T-cell (primary cell): ENCODE measurements around the gene ZNF554. TPM values are rescaled to one million over a fixed set of nuclear protein-coding genes. Genes with fewer than 3 reads are reported as not detected.

Experiments used
- ATAC-seq, 4 experiments: fragments of 200-7000 bp in 3 of 4; fragments of 150-1000 bp in 1 of 4; cut with Tn5 transposase; replicated peaks in 1 of 4; 1 replicate in 3 of 4; 2 replicates in 1 of 4; pipeline ENCODE4 v1.10.0; 2021; ENCODE audit warnings: moderate library complexity in 3 of 4, mild to moderate bottlenecking in 2 of 4, moderate number of reproducible peaks in 1 of 4
- CTCF ChIA-PET, 2 donors: fragments of 300-600 bp; sonication (Branson Sonifier 250); formaldehyde crosslinking; loops; one replicate each; lab custom pipeline; 2022; ENCODE audit warnings: antibody characterized with exemption in 2 of 2; lab: Charles Lee
- POLR2A ChIA-PET, 2 donors: fragments of 300-600 bp; sonication (Branson Sonifier 250); formaldehyde crosslinking; loops; one replicate each; lab custom pipeline; 2022; ENCODE audit warnings: antibody characterized with exemption in 2 of 2; lab: Charles Lee
- DNase-seq, 35 experiments: peaks; one replicate each; pipeline versions ENCODE4 v3.0.0 to v3.0.0-alpha.2; 2013 to 2023
- H3K27ac ChIP-seq: one replicate; pipeline ENCODE4 v1.5.1; 2013; ENCODE audit warnings: low read length
- H3K27me3 ChIP-seq, 2 experiments: replicated peaks in 1 of 2; 1 replicate in 1 of 2; 2 replicates in 1 of 2; pipeline versions ENCODE4 v1.6.1 to v1.7.0; 2013; ENCODE audit warnings: low read length in 1 of 2, mixed read lengths in 1 of 2; ENCODE audit not compliant: control insufficient read depth in 2 of 2, insufficient read depth in 2 of 2; ENCODE audit errors: extremely low read depth in 1 of 2
- H3K36me3 ChIP-seq, 2 donors: 1 replicate in 1 of 2; 2 replicates in 1 of 2; pipeline versions ENCODE4 v1.6.1 to v1.7.0; 2013; ENCODE audit warnings: low read length in 1 of 2; ENCODE audit not compliant: control insufficient read depth in 2 of 2, insufficient read depth in 1 of 2; ENCODE audit errors: extremely low read depth in 1 of 2
- H3K4me1 ChIP-seq, 2 experiments: 1 replicate in 1 of 2; 2 replicates in 1 of 2; pipeline versions ENCODE4 v1.6.1 to v1.7.0; 2013; ENCODE audit warnings: low read length in 2 of 2, mixed read lengths in 1 of 2; ENCODE audit not compliant: insufficient read depth in 2 of 2, control insufficient read depth in 1 of 2; ENCODE audit errors: extremely low read depth in 1 of 2
- H3K4me3 ChIP-seq, 2 donors: 1 replicate in 1 of 2; 2 replicates in 1 of 2; pipeline versions ENCODE4 v1.5.1 to v1.7.0; 2013; ENCODE audit warnings: mild to moderate bottlenecking in 2 of 2, low read length in 1 of 2, moderate library complexity in 1 of 2; ENCODE audit not compliant: control insufficient read depth in 1 of 2; ENCODE audit errors: extremely low read depth in 1 of 2
- H3K9me3 ChIP-seq: 2 replicates; pipeline ENCODE4 v1.7.0; 2013
- H3K27ac Mint-ChIP-seq, 2 donors: one replicate each; pipeline ENCODE4 v1.8.0; 2020 to 2021; ENCODE audit warnings: mild to moderate bottlenecking in 2 of 2, mixed read lengths in 2 of 2
- H3K27me3 Mint-ChIP-seq, 2 donors: one replicate each; pipeline ENCODE4 v1.8.0; 2021 to 2022; ENCODE audit warnings: mixed read lengths in 2 of 2
- H3K36me3 Mint-ChIP-seq: one replicate; pipeline ENCODE4 v1.8.0; 2021; ENCODE audit warnings: mixed read lengths
- H3K4me1 Mint-ChIP-seq, 3 donors: one replicate each; pipeline ENCODE4 v1.8.0; 2020 to 2022; ENCODE audit warnings: mixed read lengths in 3 of 3, mild to moderate bottlenecking in 1 of 3
- H3K4me3 Mint-ChIP-seq, 3 donors: one replicate each; pipeline ENCODE4 v1.8.0; 2020 to 2022; ENCODE audit warnings: mild to moderate bottlenecking in 3 of 3, mixed read lengths in 3 of 3, moderate library complexity in 3 of 3
- H3K9me3 Mint-ChIP-seq, 3 donors: one replicate each; pipeline ENCODE4 v1.8.0; 2020 to 2022; ENCODE audit warnings: mixed read lengths in 3 of 3
- WGBS: methylation state at CpG from one replicate; pipeline ENCODE4 v1.1.5; 2013; ENCODE audit warnings: missing lambda C conversion rate; ENCODE audit not compliant: insufficient coverage; 5-methylcytosine and 5-hydroxymethylcytosine counted together
- total RNA-seq, 35 experiments: library from RNA in 6 of 35; stranded (reverse) in 6 of 35; fragments of 120-200 nt in 1 of 35; gene quantifications; one replicate each; pipeline versions ENCODE4 v1.2.1 to v1.2.4 and lab custom pipeline; 2013 to 2026

The ZNF554 gene
- total RNA-seq, 5 donors from 2014 or later (not counting 1 experiment from before 2014, with no cell fraction given) = 5.5 to 9.0 (median 7.5) TPM

DNA sequence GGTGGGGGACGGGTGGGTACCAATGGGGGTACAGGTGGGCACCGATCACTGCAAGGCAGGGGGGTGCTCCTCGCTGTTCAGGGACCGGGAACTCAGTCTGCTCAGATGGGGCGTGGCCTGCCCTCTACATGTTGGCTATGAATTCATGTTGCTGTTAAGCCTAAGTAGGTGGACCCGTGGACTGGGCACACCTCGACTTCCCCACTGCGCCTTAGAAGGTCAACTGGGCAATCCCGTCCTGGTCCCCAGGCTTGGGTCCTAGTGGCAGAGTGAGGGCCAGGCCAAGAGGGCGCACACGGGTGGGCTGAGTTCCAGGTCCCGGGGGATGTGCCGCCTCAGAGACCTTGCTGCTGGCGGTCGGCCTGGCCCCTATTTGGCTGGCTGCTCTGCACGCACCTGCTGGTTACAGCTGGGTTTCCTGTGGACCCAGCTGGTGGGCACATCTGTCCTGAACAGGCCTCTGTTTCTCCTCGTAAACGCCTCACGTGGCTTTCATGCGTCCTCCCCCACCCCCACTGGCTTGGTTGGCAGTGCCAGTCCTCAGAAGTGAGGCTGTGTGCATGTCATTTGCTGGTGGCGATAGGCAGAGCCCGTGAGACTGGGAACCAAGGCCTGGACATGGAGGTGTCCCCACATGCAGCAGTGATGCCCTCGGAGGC is 13.5 kb upstream of the ZNF554 start:
- no peak for ATAC-seq
- H3K27ac ChIP-seq = no peak overlapping the region
- H3K4me1 ChIP-seq = no peaks in the 10 kb centered on the region
- H3K27me3 ChIP-seq = no peaks in the 10 kb centered on the region
- POLR2A ChIA-PET = no interaction called here
- peaks cover 0 to 11% (median 0%) of the 10 kb centered on the region in 3 donors for H3K4me1 Mint-ChIP-seq
- no peaks in the 10 kb centered on the region for H3K9me3 ChIP-seq
- no peak overlapping the region for H3K4me3 ChIP-seq
- WGBS = 96% methylated on average over 14 of the region's 23 CpGs
- no peaks in the 10 kb centered on the region for H3K9me3 Mint-ChIP-seq
- no peak overlapping the region for H3K4me3 Mint-ChIP-seq
- H3K36me3 ChIP-seq = peaks cover 30 to 35% of the 10 kb centered on the region in 2 donors
- no peaks in the 10 kb centered on the region for H3K27me3 Mint-ChIP-seq
- no peak for DNase-seq
- CTCF ChIA-PET = no interaction called here
- H3K36me3 Mint-ChIP-seq = peaks cover 22% of the 10 kb centered on the region
- H3K27ac Mint-ChIP-seq = no peak overlapping the region

DNA sequence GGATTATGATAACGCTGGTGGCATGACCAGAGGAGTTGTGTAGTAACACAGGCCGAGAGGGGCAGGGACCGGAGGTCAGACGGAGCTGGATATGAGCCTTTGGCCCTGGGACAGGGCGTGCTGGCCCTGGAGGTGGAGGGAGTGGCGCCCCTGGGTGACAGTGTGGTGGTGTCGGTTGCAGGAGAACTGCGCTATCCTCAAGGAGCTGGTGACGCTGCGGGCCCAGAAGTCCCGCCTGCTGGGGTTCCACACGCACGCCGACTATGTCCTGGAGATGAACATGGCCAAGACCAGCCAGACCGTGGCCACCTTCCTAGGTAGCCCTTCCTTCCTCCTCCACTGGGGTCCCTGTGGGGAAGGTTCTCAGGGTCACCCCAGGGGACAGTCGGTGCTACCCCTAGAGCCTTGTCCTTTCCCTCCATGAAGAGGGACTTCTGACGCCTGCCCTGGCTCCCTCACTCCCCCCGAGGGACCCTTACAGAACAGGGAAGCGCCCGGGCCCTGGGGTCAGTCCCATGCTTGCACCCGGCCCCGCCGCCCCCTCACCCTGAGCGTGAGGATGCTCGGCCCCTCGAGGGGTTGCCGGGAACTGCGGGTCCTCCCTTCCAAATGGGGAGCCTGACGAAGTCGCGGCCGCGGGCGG is 12.8 kb upstream of the ZNF554 start:
- Histone ChIP-seq H3K9me3 (no peaks in the 10 kb centered on the region), H3K4me3 (no peak overlapping the region), H3K36me3 (peaks cover 29 to 33% of the 10 kb centered on the region in 2 donors), H3K27me3 (no peaks in the 10 kb centered on the region), H3K27ac (no peak overlapping the region), H3K4me1 (no peaks in the 10 kb centered on the region)
- ChIA-PET POLR2A (no interaction called here), CTCF (no interaction called here)
- Mint-ChIP-seq H3K36me3 (peaks cover 20% of the 10 kb centered on the region), H3K4me1 (peaks cover 0 to 11% (median 0%) of the 10 kb centered on the region in 3 donors), H3K27me3 (no peaks in the 10 kb centered on the region), H3K4me3 (no peak overlapping the region), H3K27ac (no peak overlapping the region), H3K9me3 (no peaks in the 10 kb centered on the region)
- 98% methylated on average over 31 of the region's 34 CpGs for WGBS
- no peak for DNase-seq
- no peak for ATAC-seq

DNA sequence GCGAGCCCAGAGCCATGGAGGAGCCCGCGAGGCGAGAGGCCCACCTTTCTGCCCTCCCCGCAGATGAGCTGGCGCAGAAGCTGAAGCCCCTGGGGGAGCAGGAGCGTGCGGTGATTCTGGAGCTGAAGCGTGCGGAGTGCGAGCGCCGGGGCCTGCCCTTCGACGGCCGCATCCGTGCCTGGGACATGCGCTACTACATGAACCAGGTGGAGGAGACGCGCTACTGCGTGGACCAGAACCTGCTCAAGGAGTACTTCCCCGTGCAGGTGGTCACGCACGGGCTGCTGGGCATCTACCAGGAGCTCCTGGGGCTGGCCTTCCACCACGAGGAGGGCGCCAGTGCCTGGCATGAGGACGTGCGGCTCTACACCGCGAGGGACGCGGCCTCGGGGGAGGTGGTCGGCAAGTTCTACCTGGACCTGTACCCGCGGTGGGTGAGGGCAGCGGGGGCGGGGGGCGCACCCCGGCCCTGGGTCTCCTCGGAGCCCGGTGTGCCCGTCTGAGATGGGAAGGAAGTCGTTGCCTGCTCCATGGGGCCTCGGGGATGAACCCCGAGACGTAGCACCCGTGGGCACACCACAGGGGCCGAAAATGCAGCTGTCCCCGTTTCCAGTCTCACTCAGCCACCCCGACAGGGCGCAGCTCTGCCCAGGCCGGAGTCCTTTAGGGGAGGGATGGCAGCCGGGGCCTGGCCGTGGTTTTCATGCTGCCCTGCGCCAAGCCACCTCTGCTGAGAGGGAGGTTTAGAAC is 12.1 kb upstream of the ZNF554 start:
- Mint-ChIP-seq H3K4me3 (no peak overlapping the region), H3K9me3 (no peaks in the 10 kb centered on the region), H3K27ac (no peak overlapping the region), H3K27me3 (no peaks in the 10 kb centered on the region), H3K4me1 (peaks cover 0 to 9% (median 0%) of the 10 kb centered on the region in 3 donors), H3K36me3 (peaks cover 18% of the 10 kb centered on the region)
- Histone ChIP-seq H3K4me1 (no peaks in the 10 kb centered on the region), H3K27ac (no peak overlapping the region), H3K9me3 (no peaks in the 10 kb centered on the region), H3K4me3 (no peak overlapping the region), H3K27me3 (no peaks in the 10 kb centered on the region), H3K36me3 (peaks cover 29 to 33% of the 10 kb centered on the region in 2 donors)
- DNase-seq (no peak), ATAC-seq (no peak)
- ChIA-PET POLR2A (no interaction called here), CTCF (no interaction called here)
- 98% methylated on average over 53 of the region's 56 CpGs for WGBS

DNA sequence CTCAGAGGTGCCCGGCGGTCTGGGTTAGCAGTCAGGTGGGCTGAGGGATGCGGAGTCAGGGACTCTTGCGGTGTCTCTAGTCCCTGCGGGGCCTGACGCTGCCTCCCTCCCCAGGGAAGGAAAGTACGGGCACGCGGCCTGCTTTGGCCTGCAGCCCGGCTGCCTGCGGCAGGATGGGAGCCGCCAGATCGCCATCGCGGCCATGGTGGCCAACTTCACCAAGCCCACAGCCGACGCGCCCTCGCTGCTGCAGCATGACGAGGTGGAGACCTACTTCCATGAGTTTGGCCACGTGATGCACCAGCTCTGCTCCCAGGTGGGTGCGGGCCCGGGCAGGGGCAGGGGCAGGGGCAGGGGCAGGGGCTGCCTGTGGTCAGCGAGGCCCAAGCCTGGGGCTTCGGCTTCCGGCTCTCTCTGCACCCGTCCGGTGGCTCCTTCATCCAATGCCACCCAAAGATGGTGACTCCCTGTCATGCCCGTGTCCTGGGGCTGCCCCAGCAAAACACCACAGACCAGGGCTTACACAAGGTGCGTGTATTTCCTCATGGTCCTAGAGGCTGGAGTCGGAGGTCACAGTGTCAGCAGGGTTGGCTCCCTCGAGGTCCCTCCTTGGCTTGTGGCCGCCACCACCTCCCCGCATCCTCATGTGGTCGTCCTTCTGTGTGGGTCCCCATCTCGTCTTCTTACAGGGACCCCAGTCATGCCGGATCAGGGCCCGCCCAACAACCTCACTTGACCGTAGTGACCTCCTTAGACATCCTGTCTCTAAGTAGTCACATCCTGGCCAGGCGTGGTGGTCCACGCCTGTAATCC is 11.3 kb upstream of the ZNF554 start:
- WGBS = 96% methylated on average over 39 of the region's 41 CpGs
- no peaks in the 10 kb centered on the region for H3K27me3 ChIP-seq
- Mint-ChIP-seq H3K27ac (no peak overlapping the region), H3K4me3 (no peak overlapping the region), H3K36me3 (peaks cover 15% of the 10 kb centered on the region), H3K27me3 (no peaks in the 10 kb centered on the region), H3K9me3 (no peaks in the 10 kb centered on the region), H3K4me1 (peaks cover 0 to 4% (median 0%) of the 10 kb centered on the region in 3 donors)
- DNase-seq = no peak
- no peak for ATAC-seq
- H3K4me3 ChIP-seq = no peak overlapping the region
- H3K27ac ChIP-seq = no peak overlapping the region
- no peaks in the 10 kb centered on the region for H3K9me3 ChIP-seq
- H3K36me3 ChIP-seq = peaks cover 29% of the 10 kb centered on the region in 2 donors
- CTCF ChIA-PET = no interaction called here
- H3K4me1 ChIP-seq = no peaks in the 10 kb centered on the region
- POLR2A ChIA-PET = no interaction called here

DNA sequence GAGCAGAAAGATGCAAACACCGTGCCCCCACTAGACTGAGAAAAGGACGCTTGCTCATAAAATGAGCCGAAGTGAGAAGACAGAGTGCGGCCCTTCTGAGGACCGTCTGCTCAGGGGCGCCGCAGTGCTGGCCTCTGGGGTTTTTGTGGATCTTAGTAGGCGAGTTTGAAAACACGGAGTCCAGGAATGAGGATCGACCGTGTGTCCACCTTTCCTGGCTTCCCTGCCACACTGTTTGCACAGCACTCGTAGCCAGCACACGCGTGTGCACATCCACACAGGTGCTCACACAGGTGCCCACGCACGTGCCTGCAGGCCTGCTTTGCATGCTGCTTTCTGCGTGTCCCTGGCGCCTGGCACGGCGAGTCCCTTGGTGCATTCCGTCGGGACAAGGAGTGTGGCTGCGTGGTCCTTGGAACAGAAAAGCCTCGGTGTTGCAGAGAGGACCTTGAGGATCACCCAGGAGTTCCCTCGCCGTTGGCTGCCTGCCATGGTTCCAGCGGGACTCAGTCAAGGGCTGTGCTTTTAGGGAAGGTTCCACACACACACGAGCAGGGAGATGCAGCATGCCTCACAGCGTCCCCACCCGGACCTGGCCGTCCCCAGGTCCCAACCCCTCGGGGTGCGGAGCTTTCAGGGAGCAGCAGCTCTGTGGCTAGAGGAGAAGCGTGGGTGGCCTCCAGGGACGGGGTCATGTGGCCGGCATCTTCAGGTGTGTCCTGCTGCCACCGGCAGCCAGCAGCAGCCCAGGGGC is 10.1 kb upstream of the ZNF554 start:
- DNase-seq (no peak), ATAC-seq (no peak)
- no peak overlapping the region for H3K27ac Mint-ChIP-seq
- Histone ChIP-seq H3K27me3 (no peaks in the 10 kb centered on the region), H3K4me1 (no peaks in the 10 kb centered on the region), H3K4me3 (no peak overlapping the region), H3K27ac (no peak overlapping the region), H3K36me3 (peaks cover 29 to 34% of the 10 kb centered on the region in 2 donors), H3K9me3 (no peaks in the 10 kb centered on the region)
- H3K4me1 Mint-ChIP-seq = peaks cover 0 to 4% (median 0%) of the 10 kb centered on the region in 3 donors
- peaks cover 11% of the 10 kb centered on the region for H3K36me3 Mint-ChIP-seq
- ChIA-PET CTCF (no interaction called here), POLR2A (no interaction called here)
- H3K9me3 Mint-ChIP-seq = no peaks in the 10 kb centered on the region
- 97% methylated on average over 36 of the region's 37 CpGs for WGBS
- no peak overlapping the region for H3K4me3 Mint-ChIP-seq
- no peaks in the 10 kb centered on the region for H3K27me3 Mint-ChIP-seq
